ENCODE measurements around the gene KRTAP19-2. TPM values are rescaled to one million over a fixed set of nuclear protein-coding genes. Genes with fewer than 3 reads are reported as not detected.

KRTAP19-2 gene
- total and polyA plus RNA-seq, 9 donors: not detected

Small RNAs within 50 kb of the gene (small RNA-seq; reads per million reads assigned to genes)
- gene AP000567.1 (not detected), gene KRTAP19-10P (not detected), gene KRTAP19-11P (not detected), gene KRTAP19-9P (not detected)

Other genes with a start within 250 kb of the KRTAP19-2 start
- not detected for gene KRTAP24-1, start 204.5 kb downstream of the KRTAP19-2 start, total RNA-seq
- gene KRTAP24-1, start 204.5 kb downstream of the KRTAP19-2 start, polyA plus RNA-seq: not detected
- gene KRTAP25-1, start 197.9 kb downstream of the KRTAP19-2 start, total RNA-seq: not detected
- not detected for gene KRTAP25-1, start 197.9 kb downstream of the KRTAP19-2 start, polyA plus RNA-seq
- not detected for gene KRTAP26-1, start 167.1 kb downstream of the KRTAP19-2 start, total RNA-seq
- not detected for gene KRTAP26-1, start 167.1 kb downstream of the KRTAP19-2 start, polyA plus RNA-seq
- not detected for gene KRTAP27-1, start 149.7 kb downstream of the KRTAP19-2 start, total RNA-seq
- not detected for gene KRTAP27-1, start 149.7 kb downstream of the KRTAP19-2 start, polyA plus RNA-seq
- not detected for gene KRTAP23-1, start 138.8 kb downstream of the KRTAP19-2 start, total RNA-seq
- not detected for gene KRTAP23-1, start 138.8 kb downstream of the KRTAP19-2 start, polyA plus RNA-seq
- not detected for gene KRTAP13-2, start 115.2 kb downstream of the KRTAP19-2 start, total RNA-seq
- not detected for gene KRTAP13-2, start 115.2 kb downstream of the KRTAP19-2 start, polyA plus RNA-seq
- gene KRTAP13-1, start 91.4 kb downstream of the KRTAP19-2 start, total RNA-seq: not detected
- not detected for gene KRTAP13-1, start 91.4 kb downstream of the KRTAP19-2 start, polyA plus RNA-seq
- gene KRTAP13-3, start 61.5 kb downstream of the KRTAP19-2 start, total RNA-seq: not detected
- not detected for gene KRTAP13-3, start 61.5 kb downstream of the KRTAP19-2 start, polyA plus RNA-seq
- not detected for gene KRTAP13-4, start 57.2 kb downstream of the KRTAP19-2 start, total RNA-seq
- not detected for gene KRTAP13-4, start 57.2 kb downstream of the KRTAP19-2 start, polyA plus RNA-seq
- not detected for gene KRTAP15-1, start 47.2 kb downstream of the KRTAP19-2 start, total RNA-seq
- gene KRTAP15-1, start 47.2 kb downstream of the KRTAP19-2 start, polyA plus RNA-seq: not detected
- gene KRTAP19-1, start 7.1 kb downstream of the KRTAP19-2 start, total RNA-seq: not detected
- not detected for gene KRTAP19-1, start 7.1 kb downstream of the KRTAP19-2 start, polyA plus RNA-seq
- gene KRTAP19-3, start 4.6 kb upstream of the KRTAP19-2 start, total RNA-seq: not detected
- not detected for gene KRTAP19-3, start 4.6 kb upstream of the KRTAP19-2 start, polyA plus RNA-seq
- not detected for gene KRTAP19-4, start 9.7 kb upstream of the KRTAP19-2 start, total RNA-seq
- not detected for gene KRTAP19-4, start 9.7 kb upstream of the KRTAP19-2 start, polyA plus RNA-seq
- gene KRTAP19-5, start 14.7 kb upstream of the KRTAP19-2 start, total RNA-seq: not detected
- not detected for gene KRTAP19-5, start 14.7 kb upstream of the KRTAP19-2 start, polyA plus RNA-seq
- gene KRTAP19-6, start 54.4 kb upstream of the KRTAP19-2 start, total RNA-seq: not detected
- gene KRTAP19-6, start 54.4 kb upstream of the KRTAP19-2 start, polyA plus RNA-seq: not detected
- gene KRTAP19-7, start 73.9 kb upstream of the KRTAP19-2 start, total RNA-seq: not detected
- gene KRTAP19-7, start 73.9 kb upstream of the KRTAP19-2 start, polyA plus RNA-seq: not detected
- not detected for gene KRTAP22-2, start 103.0 kb upstream of the KRTAP19-2 start, total RNA-seq
- gene KRTAP22-2, start 103.0 kb upstream of the KRTAP19-2 start, polyA plus RNA-seq: not detected
- gene KRTAP6-3, start 105.0 kb upstream of the KRTAP19-2 start, total RNA-seq: not detected
- gene KRTAP6-3, start 105.0 kb upstream of the KRTAP19-2 start, polyA plus RNA-seq: not detected
- not detected for gene KRTAP6-2, start 111.5 kb upstream of the KRTAP19-2 start, total RNA-seq
- not detected for gene KRTAP6-2, start 111.5 kb upstream of the KRTAP19-2 start, polyA plus RNA-seq
- gene KRTAP22-1, start 113.7 kb upstream of the KRTAP19-2 start, total RNA-seq: not detected
- not detected for gene KRTAP22-1, start 113.7 kb upstream of the KRTAP19-2 start, polyA plus RNA-seq
- not detected for gene KRTAP6-1, start 126.5 kb upstream of the KRTAP19-2 start, total RNA-seq
- not detected for gene KRTAP6-1, start 126.5 kb upstream of the KRTAP19-2 start, polyA plus RNA-seq
- gene KRTAP20-1, start 129.0 kb upstream of the KRTAP19-2 start, total RNA-seq: not detected
- not detected for gene KRTAP20-1, start 129.0 kb upstream of the KRTAP19-2 start, polyA plus RNA-seq
- gene KRTAP20-4, start 133.2 kb upstream of the KRTAP19-2 start, total RNA-seq: not detected
- not detected for gene KRTAP20-4, start 133.2 kb upstream of the KRTAP19-2 start, polyA plus RNA-seq
- gene KRTAP20-2, start 147.8 kb upstream of the KRTAP19-2 start, total RNA-seq: not detected
- gene KRTAP20-2, start 147.8 kb upstream of the KRTAP19-2 start, polyA plus RNA-seq: not detected
- gene KRTAP20-3, start 155.4 kb upstream of the KRTAP19-2 start, total RNA-seq: not detected
- not detected for gene KRTAP20-3, start 155.4 kb upstream of the KRTAP19-2 start, polyA plus RNA-seq
- gene KRTAP21-3, start 231.3 kb upstream of the KRTAP19-2 start, total RNA-seq: not detected
- gene KRTAP21-3, start 231.3 kb upstream of the KRTAP19-2 start, polyA plus RNA-seq: not detected